ENCODE measurements around the gene CORO6.

GRCh38 chr17:29582254-29582765, 40.4 kb downstream of the CORO6 start:
- TF ChIP-seq, protein P1, sequence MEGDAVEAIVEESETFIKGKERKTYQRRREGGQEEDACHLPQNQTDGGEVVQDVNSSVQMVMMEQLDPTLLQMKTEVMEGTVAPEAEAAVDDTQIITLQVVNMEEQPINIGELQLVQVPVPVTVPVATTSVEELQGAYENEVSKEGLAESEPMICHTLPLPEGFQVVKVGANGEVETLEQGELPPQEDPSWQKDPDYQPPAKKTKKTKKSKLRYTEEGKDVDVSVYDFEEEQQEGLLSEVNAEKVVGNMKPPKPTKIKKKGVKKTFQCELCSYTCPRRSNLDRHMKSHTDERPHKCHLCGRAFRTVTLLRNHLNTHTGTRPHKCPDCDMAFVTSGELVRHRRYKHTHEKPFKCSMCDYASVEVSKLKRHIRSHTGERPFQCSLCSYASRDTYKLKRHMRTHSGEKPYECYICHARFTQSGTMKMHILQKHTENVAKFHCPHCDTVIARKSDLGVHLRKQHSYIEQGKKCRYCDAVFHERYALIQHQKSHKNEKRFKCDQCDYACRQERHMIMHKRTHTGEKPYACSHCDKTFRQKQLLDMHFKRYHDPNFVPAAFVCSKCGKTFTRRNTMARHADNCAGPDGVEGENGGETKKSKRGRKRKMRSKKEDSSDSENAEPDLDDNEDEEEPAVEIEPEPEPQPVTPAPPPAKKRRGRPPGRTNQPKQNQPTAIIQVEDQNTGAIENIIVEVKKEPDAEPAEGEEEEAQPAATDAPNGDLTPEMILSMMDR (conservative IDR thresholded peaks at IDR 0.05; ENCODE audit: low read depth in 2 of 2) = no peak
- TF ChIP-seq JUNB (IDR thresholded peaks at IDR 0.05; ENCODE audit: unreplicated experiment) (no peak), ZNF114 (CRISPR knock-in tag; IDR thresholded peaks at IDR 0.05) (no peak), ZNF331 (CRISPR knock-in tag; IDR thresholded peaks at IDR 0.05; ENCODE audit: low read depth) (no peak), EZH2 (IDR thresholded peaks at IDR 0.05; ENCODE audit: low read depth, unreplicated experiment) (no peak), EZH2phosphoT487 (IDR thresholded peaks at IDR 0.05; ENCODE audit: unreplicated experiment) (no peak), NANOG (IDR thresholded peaks at IDR 0.05; ENCODE audit: borderline replicate concordance) (no peak), CREB1 (CRISPR knock-in tag; IDR thresholded peaks at IDR 0.05; ENCODE audit: low read depth) (no peak), POLR2AphosphoS5 (IDR thresholded peaks at IDR 0.05; ENCODE audit: low read depth) (no peak), ZNF462 (CRISPR knock-in tag; IDR thresholded peaks at IDR 0.05) (no peak)
- TF ChIP-seq, protein P2, sequence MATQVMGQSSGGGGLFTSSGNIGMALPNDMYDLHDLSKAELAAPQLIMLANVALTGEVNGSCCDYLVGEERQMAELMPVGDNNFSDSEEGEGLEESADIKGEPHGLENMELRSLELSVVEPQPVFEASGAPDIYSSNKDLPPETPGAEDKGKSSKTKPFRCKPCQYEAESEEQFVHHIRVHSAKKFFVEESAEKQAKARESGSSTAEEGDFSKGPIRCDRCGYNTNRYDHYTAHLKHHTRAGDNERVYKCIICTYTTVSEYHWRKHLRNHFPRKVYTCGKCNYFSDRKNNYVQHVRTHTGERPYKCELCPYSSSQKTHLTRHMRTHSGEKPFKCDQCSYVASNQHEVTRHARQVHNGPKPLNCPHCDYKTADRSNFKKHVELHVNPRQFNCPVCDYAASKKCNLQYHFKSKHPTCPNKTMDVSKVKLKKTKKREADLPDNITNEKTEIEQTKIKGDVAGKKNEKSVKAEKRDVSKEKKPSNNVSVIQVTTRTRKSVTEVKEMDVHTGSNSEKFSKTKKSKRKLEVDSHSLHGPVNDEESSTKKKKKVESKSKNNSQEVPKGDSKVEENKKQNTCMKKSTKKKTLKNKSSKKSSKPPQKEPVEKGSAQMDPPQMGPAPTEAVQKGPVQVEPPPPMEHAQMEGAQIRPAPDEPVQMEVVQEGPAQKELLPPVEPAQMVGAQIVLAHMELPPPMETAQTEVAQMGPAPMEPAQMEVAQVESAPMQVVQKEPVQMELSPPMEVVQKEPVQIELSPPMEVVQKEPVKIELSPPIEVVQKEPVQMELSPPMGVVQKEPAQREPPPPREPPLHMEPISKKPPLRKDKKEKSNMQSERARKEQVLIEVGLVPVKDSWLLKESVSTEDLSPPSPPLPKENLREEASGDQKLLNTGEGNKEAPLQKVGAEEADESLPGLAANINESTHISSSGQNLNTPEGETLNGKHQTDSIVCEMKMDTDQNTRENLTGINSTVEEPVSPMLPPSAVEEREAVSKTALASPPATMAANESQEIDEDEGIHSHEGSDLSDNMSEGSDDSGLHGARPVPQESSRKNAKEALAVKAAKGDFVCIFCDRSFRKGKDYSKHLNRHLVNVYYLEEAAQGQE (IDR thresholded peaks at IDR 0.05; ENCODE audit: unreplicated experiment) = no peak
- TF ChIP-seq, protein P3, sequence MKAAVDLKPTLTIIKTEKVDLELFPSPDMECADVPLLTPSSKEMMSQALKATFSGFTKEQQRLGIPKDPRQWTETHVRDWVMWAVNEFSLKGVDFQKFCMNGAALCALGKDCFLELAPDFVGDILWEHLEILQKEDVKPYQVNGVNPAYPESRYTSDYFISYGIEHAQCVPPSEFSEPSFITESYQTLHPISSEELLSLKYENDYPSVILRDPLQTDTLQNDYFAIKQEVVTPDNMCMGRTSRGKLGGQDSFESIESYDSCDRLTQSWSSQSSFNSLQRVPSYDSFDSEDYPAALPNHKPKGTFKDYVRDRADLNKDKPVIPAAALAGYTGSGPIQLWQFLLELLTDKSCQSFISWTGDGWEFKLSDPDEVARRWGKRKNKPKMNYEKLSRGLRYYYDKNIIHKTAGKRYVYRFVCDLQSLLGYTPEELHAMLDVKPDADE (IDR thresholded peaks at IDR 0.05) = no peak
